ENCODE measurements around the gene P2RY6. TPM values are rescaled to one million over a fixed set of nuclear protein-coding genes. Genes with fewer than 3 reads are reported as not detected.

The P2RY6 gene
- total and polyA plus RNA-seq, 2 of the 8 experiments (the other 6 are each of a cell fraction or from before 2014, with no cell fraction given) = 0.15 TPM; not detected in 1

GRCh38 chr11:73223998-73224730 lies 48.0 kb upstream of the P2RY6 start (continued):
- no peak for TF ChIP-seq CHD7 (IDR thresholded peaks at IDR 0.05; ENCODE audit: insufficient replicate concordance, low read length)
- TF ChIP-seq RAD21 (IDR thresholded peaks at IDR 0.05 in 1 of 2, conservative IDR thresholded peaks at IDR 0.05 in 1 of 2; ENCODE audit: low read depth in 2 of 2, low read length in 2 of 2) = no peak
- no peak for TF ChIP-seq ATF2 (IDR thresholded peaks at IDR 0.05; ENCODE audit: low read length)
- no peak for TF ChIP-seq CHD2 (IDR thresholded peaks at IDR 0.05; ENCODE audit: low read length)

Data from H1 (cell line).